Heart left ventricle (tissue), 13 donors: ENCODE data around the gene PTCRA.
"Not testable (repeated sequence)": the region's sequence is repeated elsewhere in the genome, so short reads cannot be mapped to it uniquely, and the experiment has no call there.

Experiments
- POLR2A ChIP-seq, 2 donors: fragments of 450-650 bp; IDR thresholded peaks; one replicate each; pipeline ENCODE4 v1.6.1; 2017; ENCODE audit warnings: antibody characterized with exemption in 2 of 2, mild to moderate bottlenecking in 2 of 2, moderate library complexity in 2 of 2
- TF ChIP-seq, protein P1 (sequence below), 12 donors: fragments of 200-600 bp; sonication (generic) in 4 of 12; IDR thresholded peaks; one replicate each; pipeline versions ENCODE4 v1.5.0 to v1.8.0; 2018 to 2022; ENCODE audit warnings: antibody characterized with exemption in 12 of 12, mild to moderate bottlenecking in 5 of 12
- donor health status: ischemic (EF 13 %, LVEDD 7.1; RV severe dilation, severe dysfunction).
- donor health status: DM: no; HTN: yes; CAD: no.
- donor health status: DM: no; HTN: no; CAD: no.
- donor health status: ischemic (EF 25% LVEDD 6.9; RV normal size, moderate dysfunction).
- donor health status: ischemic (EF 25% LVEDD 5.7; RV mildly dilated, moderate dysfunction).
- donor health status: ischemic (EF 35%, LVEDD 5.7; RV mildly dilated, moderate dysfunction).
- donor health status: nonischemic (EF 11% LVEDD 7.7; RV severe dilation, severe dysfunction).
- donor health status: DM: yes; HTN: yes; CAD: no.
- donor health status: PGD.
- donor health status: ischemic (EF 29% LVEDD 5.4; RV normal size, mild dysfunction).
- donor health status: nonischemic (EF 23%, LVEDD 6.1; RV moderate dilation, normal function).

DNA sequence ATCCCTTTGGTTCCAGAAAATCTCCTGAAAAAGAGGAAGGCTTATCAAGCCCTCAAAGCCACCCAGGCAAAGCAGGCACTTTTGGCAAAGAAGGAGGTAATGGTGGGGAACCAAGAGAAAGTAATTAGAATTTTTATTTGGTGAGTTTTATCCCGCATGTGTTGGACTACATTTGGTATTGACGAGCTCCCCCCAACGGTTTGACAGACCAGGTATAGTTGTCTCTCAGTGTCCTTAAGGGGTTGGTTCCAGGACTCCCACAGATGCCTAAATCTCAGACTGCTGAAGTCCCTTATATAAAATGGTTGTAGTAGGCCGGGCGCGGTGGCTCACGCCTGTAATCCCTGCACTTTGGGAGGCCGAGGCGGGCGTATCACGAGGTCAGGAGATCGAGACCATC is 35.0 kb upstream of the PTCRA start:
- not testable (repeated sequence) for TF ChIP-seq POLR2A (IDR thresholded peaks at IDR 0.05)
- TF ChIP-seq, protein P1, sequence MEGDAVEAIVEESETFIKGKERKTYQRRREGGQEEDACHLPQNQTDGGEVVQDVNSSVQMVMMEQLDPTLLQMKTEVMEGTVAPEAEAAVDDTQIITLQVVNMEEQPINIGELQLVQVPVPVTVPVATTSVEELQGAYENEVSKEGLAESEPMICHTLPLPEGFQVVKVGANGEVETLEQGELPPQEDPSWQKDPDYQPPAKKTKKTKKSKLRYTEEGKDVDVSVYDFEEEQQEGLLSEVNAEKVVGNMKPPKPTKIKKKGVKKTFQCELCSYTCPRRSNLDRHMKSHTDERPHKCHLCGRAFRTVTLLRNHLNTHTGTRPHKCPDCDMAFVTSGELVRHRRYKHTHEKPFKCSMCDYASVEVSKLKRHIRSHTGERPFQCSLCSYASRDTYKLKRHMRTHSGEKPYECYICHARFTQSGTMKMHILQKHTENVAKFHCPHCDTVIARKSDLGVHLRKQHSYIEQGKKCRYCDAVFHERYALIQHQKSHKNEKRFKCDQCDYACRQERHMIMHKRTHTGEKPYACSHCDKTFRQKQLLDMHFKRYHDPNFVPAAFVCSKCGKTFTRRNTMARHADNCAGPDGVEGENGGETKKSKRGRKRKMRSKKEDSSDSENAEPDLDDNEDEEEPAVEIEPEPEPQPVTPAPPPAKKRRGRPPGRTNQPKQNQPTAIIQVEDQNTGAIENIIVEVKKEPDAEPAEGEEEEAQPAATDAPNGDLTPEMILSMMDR (IDR thresholded peaks at IDR 0.05), result not testable (repeated sequence)
